C4-2B (cell line): Measurements from ENCODE around the gene FAM83E.

Source experiments
- H3K27ac ChIP-seq: fragments of 450-650 bp; 2 replicates; pipeline ENCODE4 v1.5.1; 2017
- CTCF ChIP-seq: fragments of 450-650 bp; conservative IDR thresholded peaks from 2 replicates; pipeline ENCODE4 v1.5.1; 2017; ENCODE audit warnings: mild to moderate bottlenecking
- ZFX ChIP-seq: fragments of 450-650 bp; IDR thresholded peaks from 2 replicates; pipeline ENCODE4 v1.6.1; 2017

The FAM83E gene

GRCh38 chr19:48603850-48604249 is 11.0 kb downstream of the FAM83E start:
- no peak overlapping the region for H3K27ac ChIP-seq
- TF ChIP-seq ZFX (no peak), CTCF (no peak)

- TF ChIP-seq CTCF (no peak), ZFX (no peak)
These were observed 11.4 kb downstream of the FAM83E start for GRCh38 chr19:48603449-48603848.

GRCh38 chr19:48603001-48603400 is 11.9 kb downstream of the FAM83E start:
- H3K27ac ChIP-seq, result no peak overlapping the region
- TF ChIP-seq ZFX (no peak), CTCF (no peak)

More at GRCh38 chr19:48603449-48603848, 11.4 kb downstream of the FAM83E start:
- no peak overlapping the region for H3K27ac ChIP-seq

GRCh38 chr19:48600679-48601417 is 14.0 kb downstream of the FAM83E start:
- TF ChIP-seq ZFX (no peak), CTCF (no peak)

DNA sequence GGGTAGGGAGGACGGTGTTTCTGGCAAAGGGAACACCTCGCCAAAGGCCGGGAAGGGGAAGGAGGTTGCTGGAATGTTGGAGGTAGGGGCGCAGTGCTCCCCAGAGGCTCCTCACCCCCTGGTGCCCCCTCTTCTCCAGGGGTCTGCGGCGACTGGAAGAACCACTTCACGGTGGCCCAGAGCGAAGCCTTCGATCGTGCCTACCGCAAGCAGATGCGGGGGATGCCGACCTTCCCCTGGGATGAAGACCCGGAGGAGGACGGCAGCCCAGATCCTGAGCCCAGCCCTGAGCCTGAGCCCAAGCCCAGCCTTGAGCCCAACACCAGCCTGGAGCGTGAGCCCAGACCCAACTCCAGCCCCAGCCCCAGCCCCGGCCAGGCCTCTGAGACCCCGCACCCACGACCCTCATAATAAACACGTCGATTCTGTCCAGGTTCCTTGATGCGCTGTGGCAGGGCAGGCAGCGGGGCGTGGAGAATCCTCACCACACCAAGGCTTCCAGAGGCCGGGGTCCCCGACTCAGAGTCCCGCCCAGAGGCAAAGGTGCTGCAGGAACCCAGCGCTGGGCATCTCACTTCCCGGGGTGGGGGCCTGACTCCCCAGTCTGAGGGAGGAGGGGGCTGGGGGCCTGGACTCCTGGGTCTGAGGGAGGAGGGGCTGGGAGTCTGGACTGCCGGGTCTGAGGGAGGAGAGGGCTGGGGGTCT is 15.7 kb downstream of the FAM83E start:
- TF ChIP-seq CTCF (no peak), ZFX (no peak)
- no peak overlapping the region for H3K27ac ChIP-seq

More at GRCh38 chr19:48600679-48601417, 14.0 kb downstream of the FAM83E start:
- H3K27ac ChIP-seq, result no peak overlapping the region

DNA sequence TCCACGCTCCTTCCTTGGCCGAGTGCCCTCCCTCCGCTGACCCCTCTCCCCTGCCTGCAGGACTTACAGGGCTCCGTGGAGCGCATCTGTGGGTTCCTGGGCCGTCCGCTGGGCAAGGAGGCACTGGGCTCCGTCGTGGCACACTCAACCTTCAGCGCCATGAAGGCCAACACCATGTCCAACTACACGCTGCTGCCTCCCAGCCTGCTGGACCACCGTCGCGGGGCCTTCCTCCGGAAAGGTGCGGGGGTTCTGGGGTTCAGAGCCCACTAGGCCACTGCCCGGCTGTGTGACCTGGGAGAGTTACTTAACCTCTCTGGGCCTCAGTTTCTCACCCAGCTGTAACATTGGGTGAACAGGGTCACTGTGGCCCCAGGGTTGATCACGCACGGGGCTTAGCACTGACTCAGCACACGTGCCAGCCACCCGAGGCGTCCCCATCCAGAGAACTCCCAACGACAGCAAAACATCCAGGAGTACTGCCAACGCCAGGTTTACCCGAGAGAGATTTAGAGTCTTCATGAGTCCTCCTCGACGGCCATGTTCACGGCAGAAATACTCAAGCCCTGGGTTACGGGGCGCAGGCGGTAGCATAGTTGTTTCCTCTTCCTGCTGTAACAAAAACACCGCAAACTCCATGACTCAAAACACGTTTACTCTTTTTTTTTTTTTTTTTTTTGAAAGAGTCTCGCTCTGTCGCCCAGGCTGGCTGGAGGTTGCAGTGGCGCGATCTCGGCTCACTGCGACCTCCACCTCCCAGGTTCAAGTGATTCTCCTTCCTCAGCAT is 18.0 kb downstream of the FAM83E start:
- TF ChIP-seq CTCF, result no peak
- TF ChIP-seq ZFX, result no peak
- H3K27ac ChIP-seq, result no peak overlapping the region
